ENCODE data around the gene KLHL7.
"Not testable (repeated sequence)": the region's sequence is repeated elsewhere in the genome, so short reads cannot be mapped to it uniquely, and the experiment has no call there.

The KLHL7 gene

DNA sequence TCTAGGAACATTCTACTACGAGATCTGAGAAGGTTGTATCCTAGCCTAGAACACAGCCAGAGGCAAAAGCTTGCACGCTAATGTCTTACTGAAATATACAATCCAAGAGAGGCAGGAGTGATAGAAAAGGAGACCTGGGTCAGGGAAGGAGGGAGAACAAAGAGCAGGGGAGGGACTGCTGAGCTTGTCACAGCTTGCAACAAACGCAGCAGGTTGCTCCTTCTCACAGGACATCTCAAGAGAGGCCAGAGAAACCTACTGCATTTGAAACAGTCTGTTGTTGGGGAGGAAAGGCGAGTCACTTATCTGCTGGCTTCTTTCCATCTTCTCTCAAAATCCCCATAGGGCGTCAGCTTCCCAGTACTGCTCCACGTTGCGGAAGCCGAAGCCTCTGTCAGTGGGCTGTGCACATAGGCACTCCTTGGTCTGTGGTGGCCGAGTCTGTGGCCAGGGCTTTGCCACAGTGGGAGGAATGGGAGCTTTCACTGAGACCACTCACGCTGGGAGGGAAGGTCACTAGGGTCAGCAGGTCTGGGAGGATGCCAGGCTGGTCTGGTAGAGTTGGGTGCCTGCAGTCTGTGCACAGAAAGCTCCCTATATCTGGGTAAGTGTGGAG is 115.2 kb downstream of the KLHL7 start:
- no peak for FAIRE-seq

DNA sequence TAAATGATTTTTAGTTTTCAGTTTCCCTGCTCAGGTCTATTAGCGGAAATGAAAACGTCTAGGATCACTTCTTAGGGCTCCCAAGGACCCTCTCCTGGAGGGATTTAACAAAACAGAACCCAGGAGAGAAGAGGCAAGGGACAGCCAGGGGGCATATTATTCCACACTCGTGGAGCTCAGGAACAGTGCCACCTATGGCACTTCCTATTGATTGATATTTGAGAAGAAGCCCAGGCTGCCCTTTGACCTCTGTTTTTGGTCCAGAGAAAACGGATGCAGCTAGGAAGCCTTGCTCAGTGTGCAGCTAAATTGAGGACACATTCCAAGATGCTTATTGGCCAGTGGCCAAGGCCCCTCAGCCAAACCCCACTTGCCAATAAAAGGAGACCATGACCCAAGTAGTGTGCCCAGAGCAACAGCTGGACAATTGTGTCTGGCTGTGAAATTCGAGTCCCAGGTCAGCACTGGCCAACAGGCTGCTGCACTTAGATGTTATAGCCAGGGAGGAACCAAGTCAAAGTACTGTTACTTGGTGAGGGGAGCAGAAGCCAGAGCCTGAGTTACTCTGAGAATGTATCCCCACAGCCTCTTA is 117.0 kb downstream of the KLHL7 start:
- no peak for FAIRE-seq

DNA sequence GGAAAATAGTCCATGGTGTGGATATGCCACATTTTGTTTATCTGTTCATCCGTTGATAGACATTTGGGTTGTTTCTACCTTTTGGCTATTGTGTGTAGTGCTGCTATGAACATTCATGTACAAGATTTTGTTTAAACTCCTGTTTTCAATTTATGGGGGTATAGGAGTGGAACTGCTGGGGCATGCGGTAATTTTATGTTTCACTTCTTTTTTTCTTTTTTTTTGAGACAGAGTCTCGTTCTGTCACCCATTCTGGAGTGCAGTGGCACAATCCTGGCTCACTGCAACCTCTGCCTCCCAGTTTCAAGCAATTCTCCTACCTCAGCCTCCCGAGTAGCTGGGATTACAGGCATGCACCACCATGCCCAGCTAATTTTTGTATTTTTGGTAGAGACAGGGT is 118.8 kb downstream of the KLHL7 start:
- FAIRE-seq = not testable (repeated sequence)

DNA sequence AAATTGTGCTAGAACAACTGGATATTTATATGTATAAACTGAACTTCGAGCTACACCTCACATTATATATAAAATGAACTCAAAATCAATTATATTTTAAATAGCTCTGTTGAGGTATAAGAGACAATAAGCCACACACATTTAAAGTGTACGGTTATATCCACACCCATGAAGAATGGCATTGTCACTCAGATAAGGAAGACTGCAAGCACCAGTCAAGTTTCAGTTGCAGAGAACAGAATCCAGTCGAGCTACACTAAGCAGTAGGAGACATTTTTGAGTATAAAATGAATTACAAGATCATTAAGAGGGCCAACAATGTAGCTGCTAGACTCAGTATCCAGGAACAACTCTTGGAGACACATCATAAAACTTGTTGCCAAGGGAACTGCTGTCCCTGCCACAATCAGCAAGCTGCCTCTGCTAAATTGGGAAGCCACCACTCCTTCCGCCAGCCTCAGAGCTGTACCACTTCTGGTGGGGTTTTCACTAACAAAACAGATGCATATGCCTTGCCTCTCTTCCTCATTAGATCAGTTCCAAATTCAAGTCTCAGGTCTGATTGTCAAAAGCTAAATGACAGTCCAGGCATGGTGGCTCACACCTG is 121.4 kb downstream of the KLHL7 start:
- FAIRE-seq = no peak
